Panc1 (cell line): ENCODE measurements around the gene EME2. TPM values are rescaled to one million over a fixed set of nuclear protein-coding genes. Genes with fewer than 3 reads are reported as not detected.

Experiments
- ATAC-seq: fragments of 200-7000 bp; cut with Tn5 transposase; 2 replicates; pipeline ENCODE4 v1.9.1; 2020; ENCODE audit warnings: mild to moderate bottlenecking, moderate library complexity
- BruUV-seq: library from RNA; stranded (reverse); fragments of 400-500 nt; replicated peaks from 2 replicates; lab custom pipeline; 2021; lab: Mats Ljungman, UMichigan
- CTCF ChIA-PET: fragments of 300-600 bp; sonication (Branson Sonifier 250); formaldehyde crosslinking; loops from one replicate; lab custom pipeline; 2022; ENCODE audit warnings: antibody characterized with exemption; lab: Charles Lee
- POLR2A ChIA-PET: fragments of 300-600 bp; sonication (Branson Sonifier 250); formaldehyde crosslinking; loops from one replicate; lab custom pipeline; 2022; ENCODE audit warnings: antibody characterized with exemption; lab: Charles Lee
- DNase-seq: peaks from one replicate; pipeline ENCODE4 v3.0.0-alpha.2; 2010; ENCODE audit warnings: low read depth, low spot score
- H3K27ac ChIP-seq: 2 replicates; pipeline ENCODE4 v1.5.1; 2011; ENCODE audit warnings: mild to moderate bottlenecking, low read length, inconsistent platforms
- H3K27me3 ChIP-seq: fragments of 200-500 bp; sonication (Bioruptor generic); 2 replicates; pipeline ENCODE4 v1.6.0; 2014; ENCODE audit warnings: low read length, inconsistent platforms; ENCODE audit not compliant: control insufficient read depth, insufficient read depth
- H3K36me3 ChIP-seq: fragments of 200-500 bp; sonication (Bioruptor generic); 2 replicates; pipeline ENCODE4 v1.5.1; 2014; ENCODE audit warnings: inconsistent platforms, mild to moderate bottlenecking, low read length, moderate library complexity; ENCODE audit not compliant: control insufficient read depth, insufficient read depth
- H3K4me1 ChIP-seq: 2 replicates; pipeline ENCODE4 v1.5.1; 2011; ENCODE audit warnings: inconsistent platforms, mild to moderate bottlenecking, low read length, moderate library complexity; ENCODE audit not compliant: control insufficient read depth, insufficient read depth
- H3K4me3 ChIP-seq, 2 experiments: 2 replicates each; pipeline ENCODE4 v1.5.1; 2011 to 2012; ENCODE audit warnings: low read depth in 2 of 2, low read length in 2 of 2, mild to moderate bottlenecking in 2 of 2, inconsistent platforms in 1 of 2, moderate library complexity in 1 of 2
- H3K9me3 ChIP-seq: fragments of 200-500 bp; sonication (Bioruptor generic); 2 replicates; pipeline ENCODE4 v1.5.1; 2014; ENCODE audit warnings: low read depth, mild to moderate bottlenecking, inconsistent platforms, low read length, moderate library complexity; ENCODE audit not compliant: control insufficient read depth, insufficient read depth
- CTCF ChIP-seq: fragments of 450-650 bp; IDR thresholded peaks from 2 replicates; pipeline ENCODE4 v1.5.1; 2017; ENCODE audit warnings: mild to moderate bottlenecking
- POLR2AphosphoS5 ChIP-seq: IDR thresholded peaks from 2 replicates; pipeline ENCODE4 v1.6.1; 2012; ENCODE audit warnings: mild to moderate bottlenecking, low read depth, low read length, moderate library complexity
- SIN3A ChIP-seq: IDR thresholded peaks from 2 replicates; pipeline ENCODE4 v1.6.1; 2012; ENCODE audit warnings: low read depth, mild to moderate bottlenecking, low read length, moderate library complexity, borderline replicate concordance; ENCODE audit not compliant: insufficient read depth
- TCF7L2 ChIP-seq: IDR thresholded peaks from 2 replicates; pipeline ENCODE4 v1.6.1; 2011; ENCODE audit warnings: mild to moderate bottlenecking, low read depth, low read length, inconsistent platforms
- in situ Hi-C: cut with HindIII; loops from 2 replicates; pipeline ENCODE4 v1.10.0; 2016; ENCODE audit warnings: low sequenced_read_pairs, low pct_unique_long_range_greater_than_20kb
- intact Hi-C: fragments of 100-400 bp; cut with micrococcal nuclease; formaldehyde crosslinking; loops from one replicate; pipeline ENCODE4 v1.10.0; 2022; ENCODE audit not compliant: unreplicated experiment
- total RNA-seq: library from RNA; stranded (reverse); gene quantifications from one replicate; pipeline ENCODE4 v1.2.1, GENCODE V29; 2021; ENCODE audit not compliant: unreplicated experiment
- TF ChIP-seq, protein P1 (sequence below), 2 experiments: IDR thresholded peaks; 2 replicates each; pipeline ENCODE4 v1.6.1; 2011 to 2012; ENCODE audit warnings: low read depth in 2 of 2, control low read depth in 1 of 2, low read length in 1 of 2, mild to moderate bottlenecking in 1 of 2, moderate library complexity in 1 of 2; ENCODE audit not compliant: insufficient read depth in 1 of 2

EME2 gene
- total RNA-seq, 1 experiment from 2014 or later: 53.4 TPM

GRCh38 chr16:1771864-1772361, 697 bp upstream of the EME2 start:
- Histone ChIP-seq H3K27me3 (no peaks in the 10 kb centered on the region), H3K9me3 (no peaks in the 10 kb centered on the region), H3K4me3 (peak overlapping the region; percentile 60 to 71), H3K4me1 (peaks cover 36% of the 10 kb centered on the region), H3K36me3 (no peaks in the 10 kb centered on the region; the same call in 1 of the 2 replicates), H3K27ac (peak overlapping the region; percentile 95)
- in situ Hi-C loops (no loop called here), intact Hi-C loops (loop anchor here (10.0 kb wide), 1 partner anchor 1087 kb away; the partner anchor contains the start of genes JMJD8 and STUB1)
- ATAC-seq (no peak), DNase-seq (no peak)
- TF ChIP-seq POLR2AphosphoS5: peak; percentile 61; the same call in 1 of the 2 replicates
- TF ChIP-seq SIN3A: no peak
- TSS peak; percentile 98 for BruUV-seq
- ChIA-PET CTCF (no interaction called here), POLR2A (no interaction called here)

DNA sequence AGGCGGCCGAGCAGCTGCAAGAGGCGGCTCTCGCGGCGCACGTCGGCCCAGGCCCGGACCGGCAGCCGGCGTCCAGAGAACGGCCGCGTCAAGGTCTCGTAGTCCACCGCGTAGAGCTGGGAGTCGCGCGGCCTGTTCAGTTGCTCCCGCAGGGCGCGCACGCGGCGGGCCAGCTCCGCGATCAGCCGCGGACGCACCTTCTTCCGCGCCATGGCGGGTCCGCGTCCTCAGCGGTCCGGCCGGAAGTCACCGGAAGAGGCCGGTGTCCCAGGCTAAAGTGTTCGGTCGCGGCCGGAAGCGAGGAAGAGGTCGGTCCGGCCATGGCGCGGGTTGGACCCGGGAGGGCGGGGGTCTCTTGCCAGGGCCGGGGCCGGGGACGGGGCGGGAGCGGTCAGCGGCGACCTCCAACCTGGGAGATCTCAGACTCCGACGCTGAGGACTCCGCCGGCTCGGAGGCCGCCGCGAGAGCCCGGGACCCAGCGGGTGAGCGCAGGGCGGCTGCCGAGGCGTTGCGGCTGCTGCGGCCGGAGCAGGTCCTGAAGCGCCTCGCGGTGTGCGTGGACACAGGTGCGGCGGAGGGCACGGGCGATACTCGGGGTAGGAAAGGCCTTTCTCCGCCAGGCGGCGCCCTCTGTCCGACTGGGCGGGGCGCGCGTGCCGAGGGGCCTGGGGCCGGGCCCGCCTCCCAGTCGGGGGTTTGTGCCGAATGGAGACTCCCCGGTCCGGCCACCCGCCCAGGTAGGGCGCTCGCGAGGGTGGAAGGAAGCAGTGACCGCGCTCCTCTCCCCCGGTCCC, 495 bp downstream of the EME2 start, which contains the start of gene MRPS34:
TSS of gene MRPS34 (minus strand) at position 227 of the 795 bp plus-strand sequence. CDS start at position 212, 15 bp downstream.
- peaks cover 46% of the 10 kb centered on the region for H3K4me1 ChIP-seq
- TF ChIP-seq, protein P1, sequence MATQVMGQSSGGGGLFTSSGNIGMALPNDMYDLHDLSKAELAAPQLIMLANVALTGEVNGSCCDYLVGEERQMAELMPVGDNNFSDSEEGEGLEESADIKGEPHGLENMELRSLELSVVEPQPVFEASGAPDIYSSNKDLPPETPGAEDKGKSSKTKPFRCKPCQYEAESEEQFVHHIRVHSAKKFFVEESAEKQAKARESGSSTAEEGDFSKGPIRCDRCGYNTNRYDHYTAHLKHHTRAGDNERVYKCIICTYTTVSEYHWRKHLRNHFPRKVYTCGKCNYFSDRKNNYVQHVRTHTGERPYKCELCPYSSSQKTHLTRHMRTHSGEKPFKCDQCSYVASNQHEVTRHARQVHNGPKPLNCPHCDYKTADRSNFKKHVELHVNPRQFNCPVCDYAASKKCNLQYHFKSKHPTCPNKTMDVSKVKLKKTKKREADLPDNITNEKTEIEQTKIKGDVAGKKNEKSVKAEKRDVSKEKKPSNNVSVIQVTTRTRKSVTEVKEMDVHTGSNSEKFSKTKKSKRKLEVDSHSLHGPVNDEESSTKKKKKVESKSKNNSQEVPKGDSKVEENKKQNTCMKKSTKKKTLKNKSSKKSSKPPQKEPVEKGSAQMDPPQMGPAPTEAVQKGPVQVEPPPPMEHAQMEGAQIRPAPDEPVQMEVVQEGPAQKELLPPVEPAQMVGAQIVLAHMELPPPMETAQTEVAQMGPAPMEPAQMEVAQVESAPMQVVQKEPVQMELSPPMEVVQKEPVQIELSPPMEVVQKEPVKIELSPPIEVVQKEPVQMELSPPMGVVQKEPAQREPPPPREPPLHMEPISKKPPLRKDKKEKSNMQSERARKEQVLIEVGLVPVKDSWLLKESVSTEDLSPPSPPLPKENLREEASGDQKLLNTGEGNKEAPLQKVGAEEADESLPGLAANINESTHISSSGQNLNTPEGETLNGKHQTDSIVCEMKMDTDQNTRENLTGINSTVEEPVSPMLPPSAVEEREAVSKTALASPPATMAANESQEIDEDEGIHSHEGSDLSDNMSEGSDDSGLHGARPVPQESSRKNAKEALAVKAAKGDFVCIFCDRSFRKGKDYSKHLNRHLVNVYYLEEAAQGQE (IDR thresholded peaks at IDR 0.05; ENCODE audit: insufficient read depth in 1 of 2, low read depth in 2 of 2, low read length in 1 of 2): 0 out of 4 replicates have a peak, but pooled peaks of 1 of the 2 experiments have one; percentile 6
- peak; percentile 94 for TF ChIP-seq CTCF
- peak; percentile 89; the same call in 1 of the 2 replicates for TF ChIP-seq SIN3A
- TF ChIP-seq TCF7L2: no peak
- TF ChIP-seq POLR2AphosphoS5: peak; percentile 67
- intact Hi-C loops: loop anchor here (10.0 kb wide), 1 partner anchor 1088 kb away; the partner anchor contains the start of genes JMJD8 and STUB1
- no peak for DNase-seq
- no peaks in the 10 kb centered on the region; the same call in 1 of the 2 replicates for H3K36me3 ChIP-seq
- peak within 1 kb of the TSS; percentile 60 to 71 for H3K4me3 ChIP-seq
- BruUV-seq: TSS peak; percentile 17
- ChIA-PET POLR2A (no interaction called here), CTCF (interaction anchor here (0.7 to 1.3 kb wide), 2 partner anchors 10 to 308 kb away, joined by 5 to 10 read pairs; partner anchors contain the start of genes NUBP2 and SPSB3)
- H3K27ac ChIP-seq: peak within 1 kb of the TSS; percentile 95
- in situ Hi-C loops: no loop called here
- no peaks in the 10 kb centered on the region for H3K27me3 ChIP-seq
- no peaks in the 10 kb centered on the region for H3K9me3 ChIP-seq
- ATAC-seq: peak; percentile 48
